T47D (cell line): ENCODE measurements around the gene CDC42.
"Not testable (repeated sequence)": the region's sequence is repeated elsewhere in the genome, so short reads cannot be mapped to it uniquely, and the experiment has no call there.

ENCODE experiments used
- DNase-seq, 2 experiments: peaks; one replicate each; pipeline versions ENCODE4 v3.0.0 to v3.0.0-alpha.2; 2011 to 2012; ENCODE audit warnings: low read depth in 1 of 2, low spot score in 1 of 2
- JUND ChIP-seq: IDR thresholded peaks from 2 replicates; pipeline ENCODE4 v1.6.1; 2012; ENCODE audit warnings: low read depth
- in situ Hi-C: cut with HindIII; loops from 2 replicates; pipeline ENCODE4 v1.10.0; 2016; ENCODE audit warnings: low sequenced_read_pairs, low pct_unique_long_range_greater_than_20kb

Gene CDC42

DNA sequence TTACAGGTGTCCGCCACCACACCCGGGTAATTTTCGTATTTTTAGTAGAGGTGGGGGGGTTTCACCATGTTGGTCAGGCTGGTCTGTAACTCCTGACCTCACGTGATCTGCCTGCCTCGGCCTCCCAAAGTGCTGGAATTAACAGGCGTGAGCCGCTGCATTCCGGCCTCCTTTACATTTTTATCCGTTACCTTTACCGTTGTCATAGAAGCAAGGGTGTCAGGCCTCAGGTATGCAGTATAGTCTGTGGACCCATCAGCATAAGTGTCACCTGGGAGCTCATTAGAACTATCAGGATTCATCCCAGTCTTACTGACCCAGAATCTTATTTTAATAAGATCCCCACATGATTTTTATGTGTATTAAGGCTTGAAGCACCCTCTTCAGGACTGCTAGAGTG is 5.4 kb downstream of the CDC42 start:
- TF ChIP-seq JUND, result no peak
- DNase-seq, result no peak
- in situ Hi-C loops, result no loop called here

DNA sequence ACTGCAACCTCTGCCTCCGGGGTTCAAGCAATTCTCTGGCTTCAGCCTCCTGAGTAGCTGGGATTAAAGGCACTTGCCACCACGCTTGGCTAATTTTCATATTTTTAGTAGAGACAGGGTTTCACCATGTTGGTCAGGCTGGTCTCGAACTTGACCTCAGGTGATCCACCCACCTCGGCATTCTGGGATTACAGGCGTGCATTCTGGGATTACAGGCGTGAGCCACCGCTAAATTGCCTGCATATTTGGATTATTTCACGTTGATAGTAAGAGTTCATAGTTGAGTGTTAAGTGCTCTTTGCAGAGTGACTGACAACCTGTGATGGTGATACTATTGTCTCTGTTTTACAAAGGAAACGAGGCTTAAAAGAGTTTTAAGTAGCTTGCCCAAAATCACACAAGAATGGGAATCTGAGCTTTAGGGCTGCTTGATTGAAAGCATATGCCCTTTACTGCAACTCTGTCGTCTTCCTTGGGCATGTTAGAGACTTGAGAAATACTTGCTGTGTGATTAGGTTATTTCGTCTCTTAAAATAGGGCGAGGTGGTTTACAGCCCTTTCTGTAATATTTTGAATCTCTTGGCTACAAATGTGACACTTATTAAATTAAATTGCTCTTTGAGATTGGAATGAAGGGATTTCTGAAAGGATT is 12.4 kb downstream of the CDC42 start:
- in situ Hi-C loops, result no loop called here
- no peak for TF ChIP-seq JUND
- DNase-seq, result no peak

DNA sequence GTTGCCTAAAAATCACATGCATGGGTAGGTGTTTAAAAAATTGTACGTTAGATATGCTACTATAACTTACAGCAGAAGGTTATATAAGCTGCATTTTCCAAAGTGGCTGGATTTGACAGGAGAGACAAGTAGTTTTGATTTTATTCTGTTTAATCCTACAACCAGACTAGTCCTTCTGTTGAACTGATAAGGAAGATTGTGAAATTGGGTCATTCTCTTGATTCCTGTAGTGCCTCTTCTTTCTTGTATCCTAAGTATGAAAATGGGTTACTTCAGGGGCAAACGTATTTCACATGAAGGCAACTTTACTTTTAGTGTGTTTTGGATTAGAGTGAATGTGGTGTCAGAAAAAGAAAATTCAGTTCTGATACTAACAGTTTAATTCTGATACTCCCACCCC is 19.0 kb downstream of the CDC42 start:
- no peak for TF ChIP-seq JUND
- in situ Hi-C loops, result no loop called here
- DNase-seq, result no peak

DNA sequence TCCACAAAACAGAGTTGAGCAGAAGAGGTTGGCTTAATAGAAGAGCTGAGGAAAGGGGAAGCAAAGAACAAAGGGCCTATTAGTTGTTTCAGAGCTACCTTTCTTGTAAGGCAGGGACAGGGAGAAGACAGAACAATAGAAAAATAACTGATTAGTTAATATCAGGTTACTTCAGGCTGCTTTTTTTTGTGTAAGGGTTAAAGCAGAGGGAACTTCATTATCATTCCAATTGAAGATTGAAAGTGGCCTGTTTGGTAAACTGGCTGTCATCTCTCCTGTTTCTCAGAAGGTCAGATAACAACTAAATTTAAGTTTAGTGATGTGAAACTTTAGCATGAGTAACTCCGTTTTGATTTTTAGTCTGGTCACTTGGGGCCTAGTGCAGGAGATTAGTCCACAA is 22.3 kb downstream of the CDC42 start:
- no peak for DNase-seq
- in situ Hi-C loops, result no loop called here
- TF ChIP-seq JUND, result no peak

DNA sequence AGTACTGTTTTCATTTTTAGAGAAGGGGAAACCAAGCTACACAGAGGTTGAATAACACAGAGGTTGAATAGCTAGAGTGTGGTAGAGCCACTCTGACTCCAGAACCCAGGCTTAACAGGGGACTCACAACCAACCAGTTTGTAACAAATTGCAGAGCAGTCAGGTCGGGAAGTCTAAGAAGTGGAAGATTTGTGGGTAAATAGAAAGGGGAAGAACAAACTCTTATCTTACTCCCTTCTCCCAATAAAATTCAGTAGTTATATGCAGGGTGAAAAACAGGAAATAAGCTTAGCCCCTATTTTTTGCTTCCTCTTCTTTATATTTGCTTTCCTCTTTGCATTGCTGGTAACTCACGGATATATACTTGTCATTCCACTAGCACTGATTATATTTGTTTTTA is 23.2 kb downstream of the CDC42 start:
- DNase-seq, result no peak
- in situ Hi-C loops, result no loop called here
- TF ChIP-seq JUND, result no peak

DNA sequence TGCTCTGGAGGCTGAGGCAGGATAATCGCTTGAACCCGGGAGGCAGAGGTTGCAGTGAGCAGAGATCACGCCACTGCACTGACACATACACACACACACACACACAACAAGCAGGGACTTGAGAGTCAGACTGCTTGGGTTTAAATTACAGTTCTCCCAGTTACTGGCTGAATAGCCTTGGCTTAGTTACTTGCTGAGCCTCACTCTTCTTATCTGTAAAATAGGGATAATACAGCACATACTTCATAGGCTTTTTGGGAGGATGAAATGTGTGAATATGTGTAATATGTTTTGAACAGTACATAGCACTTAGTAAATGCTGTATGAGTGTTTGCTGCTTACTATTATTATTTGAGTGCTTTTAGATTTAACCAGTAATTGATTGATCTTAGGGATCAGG is 23.8 kb downstream of the CDC42 start:
- no peak for DNase-seq
- in situ Hi-C loops, result no loop called here
- TF ChIP-seq JUND, result no peak

DNA sequence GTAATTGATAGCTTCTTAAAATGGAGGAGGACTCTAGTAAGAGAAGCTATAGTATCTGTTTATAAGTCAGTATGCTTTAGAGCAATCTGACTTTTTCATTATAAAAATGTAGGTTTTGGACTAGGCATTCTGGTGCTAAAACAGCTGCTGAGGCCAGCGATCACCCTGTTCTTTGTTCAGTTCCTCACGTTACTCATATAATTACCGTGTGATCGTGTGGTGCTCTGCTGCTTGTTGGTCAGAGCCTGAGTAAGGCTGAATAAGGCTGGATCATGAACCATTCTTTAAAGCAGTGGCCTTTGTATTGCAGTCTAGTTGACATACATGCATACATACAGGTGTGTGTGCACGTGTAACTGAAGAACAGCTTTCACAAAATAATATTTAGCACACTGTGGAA is 25.2 kb downstream of the CDC42 start:
- in situ Hi-C loops, result no loop called here
- DNase-seq, result no peak
- TF ChIP-seq JUND, result no peak

DNA sequence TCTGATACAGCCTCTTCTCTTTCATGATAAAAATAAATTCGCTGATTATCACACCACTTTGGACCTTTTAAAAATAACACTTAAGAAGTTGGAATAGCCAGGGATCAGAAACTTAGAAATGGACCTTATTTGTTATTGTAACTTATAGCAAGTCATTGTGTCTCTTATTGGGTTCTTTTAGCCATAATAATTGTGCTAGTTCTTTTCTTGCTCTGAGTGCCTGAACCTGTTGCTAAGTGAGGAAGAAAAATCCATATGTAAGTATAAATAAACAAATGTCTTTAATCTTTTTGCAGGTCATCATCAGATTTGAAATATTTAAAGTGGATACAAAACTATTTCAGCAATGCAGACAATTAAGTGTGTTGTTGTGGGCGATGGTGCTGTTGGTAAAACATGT is 25.6 kb downstream of the CDC42 start:
- in situ Hi-C loops, result no loop called here
- no peak for TF ChIP-seq JUND
- DNase-seq, result no peak

DNA sequence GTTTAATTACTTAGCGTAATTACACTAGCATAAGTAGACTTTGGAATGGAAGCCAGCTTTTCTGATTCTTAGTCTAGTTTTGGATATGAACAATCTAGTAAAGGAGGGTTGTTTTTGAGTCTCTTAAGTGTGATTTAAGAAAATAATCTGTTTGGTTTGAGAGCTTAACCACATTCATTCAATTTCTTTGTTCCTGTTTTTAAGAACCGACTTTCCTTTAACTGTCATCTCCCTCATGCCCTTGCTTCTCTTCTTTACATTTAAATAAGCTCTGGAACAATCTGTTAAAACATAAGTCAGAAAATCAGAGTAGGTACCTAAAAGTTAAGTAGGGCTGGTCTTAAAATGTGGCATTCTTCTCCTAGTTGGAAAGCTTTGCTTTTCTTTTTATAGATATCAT is 27.7 kb downstream of the CDC42 start:
- in situ Hi-C loops, result no loop called here
- no peak for DNase-seq
- TF ChIP-seq JUND, result no peak

DNA sequence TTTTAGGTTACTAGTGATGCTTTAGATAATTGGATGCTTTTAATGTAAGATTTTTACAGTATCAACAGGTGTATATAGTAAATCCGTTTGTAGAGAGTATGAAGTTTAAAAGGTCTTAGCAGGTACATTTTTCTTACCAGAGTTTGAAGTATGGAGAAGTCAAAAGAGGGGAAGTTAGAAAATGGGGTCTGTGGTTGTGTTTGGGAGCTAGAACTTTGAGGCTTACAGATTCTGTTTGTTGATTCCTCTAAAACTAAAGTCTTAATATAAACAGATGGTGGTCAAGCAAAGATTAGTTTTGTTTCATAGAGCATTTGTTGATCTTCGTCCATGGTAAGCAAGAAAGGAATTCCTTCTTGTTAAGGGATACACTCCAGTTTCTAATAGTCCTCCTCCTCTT is 35.8 kb downstream of the CDC42 start:
- in situ Hi-C loops, result no loop called here
- DNase-seq, result no peak
- TF ChIP-seq JUND, result no peak

DNA sequence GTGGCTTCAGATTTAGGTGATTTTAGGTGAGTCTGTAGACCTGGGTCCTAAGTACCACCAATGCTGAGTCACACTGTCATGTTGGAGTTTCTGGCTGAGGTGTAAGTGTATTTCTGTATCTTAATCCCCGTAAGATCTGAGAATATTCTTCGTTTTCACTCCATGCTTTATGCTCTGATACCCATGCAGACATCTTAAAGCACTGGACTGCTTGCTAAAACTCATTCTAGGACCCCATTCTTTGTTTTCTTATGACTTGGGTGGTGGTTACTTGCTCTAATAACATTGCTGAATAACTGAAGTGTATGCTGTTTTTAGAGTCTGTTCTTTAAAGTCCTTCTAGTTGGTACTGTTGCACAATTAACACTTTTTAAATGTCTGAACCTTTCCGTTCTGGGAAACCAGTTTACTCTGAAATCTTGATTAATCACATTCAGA is 36.6 kb downstream of the CDC42 start:
- no peak for TF ChIP-seq JUND
- no peak for DNase-seq
- in situ Hi-C loops, result no loop called here

DNA sequence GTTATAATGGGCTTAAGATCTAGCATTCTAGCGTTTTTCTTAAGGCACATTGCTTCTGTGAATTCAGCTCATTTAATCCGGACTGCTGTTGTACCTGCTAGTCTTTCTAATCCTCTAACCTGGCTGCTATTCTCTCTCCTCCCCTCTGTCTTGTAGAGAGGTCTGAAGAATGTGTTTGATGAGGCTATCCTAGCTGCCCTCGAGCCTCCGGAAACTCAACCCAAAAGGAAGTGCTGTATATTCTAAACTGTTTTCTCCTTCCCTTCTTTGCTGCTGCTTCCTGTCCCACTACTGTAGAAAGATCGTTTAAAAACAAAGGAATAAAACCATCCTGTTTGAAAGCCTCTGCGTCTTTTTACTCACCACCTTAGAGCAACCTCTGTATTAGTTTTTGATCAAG is 37.3 kb downstream of the CDC42 start:
- DNase-seq, result no peak
- in situ Hi-C loops, result no loop called here
- TF ChIP-seq JUND, result no peak

DNA sequence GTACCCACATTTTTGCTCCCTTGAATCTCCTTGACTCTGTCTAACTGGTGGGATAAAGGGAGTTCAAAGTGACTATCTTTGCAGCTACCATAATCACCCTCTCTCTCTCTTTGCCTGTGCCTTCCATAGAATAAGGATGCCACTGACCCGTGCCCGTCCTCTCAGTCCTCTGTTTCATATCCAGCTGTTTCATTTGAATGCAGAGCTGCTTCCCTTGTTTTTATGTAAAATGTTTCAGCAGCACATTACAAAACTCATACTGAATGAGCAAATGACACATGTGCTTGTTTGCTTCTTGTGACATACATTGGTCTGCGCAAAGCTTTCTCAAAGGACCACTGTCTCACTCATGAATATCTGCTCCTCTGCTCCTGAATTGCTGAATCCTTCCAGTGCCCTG is 38.4 kb downstream of the CDC42 start:
- in situ Hi-C loops, result no loop called here
- no peak for TF ChIP-seq JUND

DNA sequence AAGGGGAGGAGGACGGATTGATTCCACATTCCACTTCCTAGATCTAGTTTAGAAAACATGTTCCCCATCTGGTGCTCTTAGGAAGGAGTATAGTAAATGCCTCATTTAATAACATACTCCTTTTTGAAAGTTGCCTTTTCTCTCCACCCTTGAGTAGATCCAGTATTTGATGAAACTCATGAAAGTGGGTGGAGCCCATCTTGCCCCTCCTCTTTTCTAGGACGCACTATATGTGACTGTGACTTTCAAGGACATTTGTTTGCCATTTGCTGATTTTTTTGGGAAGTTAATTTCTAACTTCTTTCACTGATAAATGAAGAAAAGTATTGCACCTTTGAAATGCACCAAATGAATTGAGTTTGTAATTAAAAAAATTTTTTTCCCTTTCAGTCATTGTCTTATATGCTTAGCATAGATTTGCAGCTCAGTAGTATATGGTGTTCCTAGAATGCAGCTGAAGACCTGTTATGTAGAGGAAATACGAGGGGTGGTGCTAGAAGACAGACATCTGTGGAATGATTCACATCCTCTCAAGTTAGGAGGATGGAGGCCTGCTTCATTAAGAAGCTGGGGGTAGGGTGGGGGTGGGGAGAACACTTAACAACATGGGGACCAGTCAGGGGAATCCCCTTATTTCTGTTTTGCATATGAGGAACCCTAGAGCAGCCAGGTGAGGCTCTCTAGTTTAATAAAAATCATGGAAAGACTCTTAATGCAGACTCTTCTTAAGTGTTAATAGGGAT is 39.7 kb downstream of the CDC42 start:
- DNase-seq, in situ Hi-C loops: not testable (repeated sequence)

More for the DNA sequence above, 38.4 kb downstream of the CDC42 start:
- DNase-seq, result no peak
